GM12878 (cell line): Measurements from ENCODE around the gene AMBP. TPM values are rescaled to one million over a fixed set of nuclear protein-coding genes. Genes with fewer than 3 reads are reported as not detected.

ENCODE experiments used
- ATAC-seq: fragments of 200-7000 bp; cut with Tn5 transposase; 3 replicates; pipeline ENCODE4 v1.9.1; 2020; ENCODE audit warnings: mild to moderate bottlenecking, moderate library complexity
- BruUV-seq: library from RNA; stranded (reverse); fragments of 400-500 nt; replicated peaks from 2 replicates; lab custom pipeline; 2021; lab: Mats Ljungman, UMichigan
- CTCF ChIA-PET: fragments of 300-600 bp; sonication (Branson Sonifier 250); formaldehyde crosslinking; extraction: SDS; loops from one replicate; lab custom pipeline; 2021; ENCODE audit warnings: inconsistent platforms; lab: Yijun Ruan, JAX
- POLR2A ChIA-PET: fragments of 350-600 bp; formaldehyde crosslinking; extraction: SDS; loops from one replicate; lab custom pipeline; 2021; ENCODE audit warnings: inconsistent platforms; lab: Charles Lee
- RAD21 ChIA-PET: fragments of 300-600 bp; sonication (Branson Sonifier 250); formaldehyde crosslinking; loops from one replicate; lab custom pipeline; 2023; ENCODE audit warnings: antibody characterized with exemption; ENCODE audit not compliant: unreplicated experiment; lab: Charles Lee
- SMC1A ChIA-PET: fragments of 300-600 bp; sonication (Branson Sonifier 250); formaldehyde crosslinking; loops from one replicate; lab custom pipeline; 2023; ENCODE audit not compliant: unreplicated experiment, uncharacterized antibody; lab: Charles Lee
- DNase-seq: peaks from one replicate; pipeline ENCODE4 v3.0.0-alpha.2; 2011; ENCODE audit warnings: low read depth, low spot score
- FAIRE-seq: peaks from 3 replicates; lab custom pipeline; 2011; peaks lifted over from hg19 to GRCh38; lab: Jason Lieb, UNC
- H2AFZ ChIP-seq: 2 replicates; pipeline ENCODE4 v1.6.0; 2011; ENCODE audit warnings: low read depth, low read length, control low read depth; ENCODE audit not compliant: control insufficient read depth
- H3K27ac ChIP-seq: 2 replicates; pipeline ENCODE4 v1.5.1; 2011; ENCODE audit warnings: control low read depth; ENCODE audit not compliant: control insufficient read depth, insufficient read depth
- H3K27me3 ChIP-seq, 2 experiments: replicated peaks in 1 of 2; 2 replicates each; pipeline versions ENCODE4 v1.6.0 to v1.6.1; 2011; ENCODE audit warnings: low read length in 1 of 2; ENCODE audit not compliant: control insufficient read depth in 2 of 2, insufficient read depth in 2 of 2
- H3K36me3 ChIP-seq, 2 experiments: 2 replicates each; pipeline ENCODE4 v1.5.1; 2011; ENCODE audit warnings: low read length in 1 of 2; ENCODE audit not compliant: control insufficient read depth in 2 of 2, insufficient read depth in 2 of 2
- H3K4me1 ChIP-seq: 2 replicates; pipeline ENCODE4 v1.6.1; 2011; ENCODE audit warnings: mild to moderate bottlenecking, low read length, moderate library complexity, mixed read lengths; ENCODE audit not compliant: control insufficient read depth, insufficient read depth
- H3K4me2 ChIP-seq: 2 replicates; pipeline ENCODE4 v1.6.0; 2011; ENCODE audit warnings: control low read depth; ENCODE audit not compliant: control insufficient read depth, insufficient read depth
- H3K4me3 ChIP-seq: fragments of 200-600 bp; sonication (generic); 2 replicates; pipeline ENCODE4 v1.5.1; 2016
- H3K79me2 ChIP-seq: 2 replicates; pipeline ENCODE4 v1.6.0; 2011; ENCODE audit warnings: low read length; ENCODE audit not compliant: control insufficient read depth, insufficient read depth
- H3K9ac ChIP-seq: 2 replicates; pipeline ENCODE4 v1.8.0; 2011; ENCODE audit warnings: low read length, control low read depth, mixed read lengths; ENCODE audit not compliant: control insufficient read depth, insufficient read depth
- H3K9me3 ChIP-seq: replicated peaks from 3 replicates; pipeline ENCODE4 v1.5.1; 2011; ENCODE audit warnings: mild to moderate bottlenecking, low read length; ENCODE audit not compliant: control insufficient read depth, insufficient read depth
- H4K20me1 ChIP-seq: 2 replicates; pipeline ENCODE4 v1.6.0; 2011; ENCODE audit not compliant: control insufficient read depth, insufficient read depth
- CHD2 ChIP-seq: IDR thresholded peaks from 2 replicates; pipeline ENCODE4 v1.6.1; 2011; ENCODE audit warnings: low read depth, low read length, improper control_type of control experiment, borderline replicate concordance
- ETV6 ChIP-seq, 2 experiments: fragments of 450-650 bp in 1 of 2; IDR thresholded peaks in 1 of 2; conservative IDR thresholded peaks in 1 of 2; 2 replicates each; pipeline ENCODE4 v1.6.1; 2014; ENCODE audit warnings: antibody characterized with exemption in 1 of 2, borderline replicate concordance in 1 of 2, low read depth in 1 of 2, mild to moderate bottlenecking in 1 of 2, moderate library complexity in 1 of 2
- KLF5 ChIP-seq: fragments of 450-650 bp; IDR thresholded peaks from 2 replicates; pipeline ENCODE4 v1.6.1; 2014; ENCODE audit warnings: mild to moderate bottlenecking; ENCODE audit not compliant: partially characterized antibody
- POLR2AphosphoS2 ChIP-seq: IDR thresholded peaks from 2 replicates; pipeline ENCODE4 v1.6.1; 2011; ENCODE audit warnings: low read depth, mild to moderate bottlenecking, low read length, improper control_type of control experiment, moderate library complexity
- RAD21 ChIP-seq: IDR thresholded peaks from 2 replicates; pipeline ENCODE4 v1.6.1; 2011; ENCODE audit warnings: mild to moderate bottlenecking, low read depth, low read length, moderate library complexity; ENCODE audit not compliant: insufficient read depth
- SMAD1 ChIP-seq: fragments of 450-650 bp; IDR thresholded peaks from 2 replicates; pipeline ENCODE4 v1.6.1; 2018; ENCODE audit warnings: mild to moderate bottlenecking, low read depth; ENCODE audit not compliant: partially characterized antibody
- STAT3 ChIP-seq: IDR thresholded peaks from 2 replicates; pipeline ENCODE4 v1.6.1; 2011; ENCODE audit warnings: low read depth, low read length, improper control_type of control experiment
- WGBS: methylation state at CpG from one replicate; pipeline ENCODE4 v1.1.6; 2016; ENCODE audit warnings: low lambda C conversion rate; ENCODE audit not compliant: insufficient replicate concordance, insufficient coverage; ENCODE audit errors: missing lambda C conversion rate; 5-methylcytosine and 5-hydroxymethylcytosine counted together
- in situ Hi-C: fragments of 300-500 bp; cut with MboI; formaldehyde crosslinking; loops from 9 replicates; pipeline ENCODE4 v1.14.3; 2018; ENCODE audit warnings: mixed read lengths
- intact Hi-C: fragments of 100-400 bp; cut with micrococcal nuclease; formaldehyde crosslinking; loops from one replicate; pipeline ENCODE4 v1.14.2; 2022; ENCODE audit not compliant: unreplicated experiment
- polyA plus RNA-seq, 11 experiments: library from polyadenylated mRNA; depleted of rRNA in 4 of 11; unstranded in 6 of 11; stranded (reverse) in 5 of 11; fragments of >200 nt; fragmentation: Nextera tagmentation in 4 of 11; fragmentation: Illumina TruSeq in 1 of 11; extraction: Ambion mirVana in 4 of 11; extraction: Trizol in 1 of 11; gene quantifications; 1 replicate in 1 of 11; 2 replicates in 10 of 11; pipeline versions ENCODE4 v1.2.1 to v1.2.3, GENCODE V29; 2011 to 2016; ENCODE audit warnings: inconsistent platforms in 2 of 11, missing spikeins in 2 of 11, low read depth in 1 of 11
- total RNA-seq, 4 experiments: library from RNA; depleted of rRNA in 3 of 4; stranded (reverse); fragments of >200 nt in 3 of 4; fragmentation: Illumina TruSeq in 1 of 4; extraction: Trizol in 1 of 4; gene quantifications; 2 replicates each; pipeline versions ENCODE4 v1.2.1 to v1.2.3, GENCODE V29; 2013 to 2021
- TF ChIP-seq, protein P1 (sequence below), 3 experiments: IDR thresholded peaks in 2 of 3; conservative IDR thresholded peaks in 1 of 3; 2 replicates each; pipeline ENCODE4 v1.5.1; 2011; ENCODE audit warnings: low read depth in 3 of 3, low read length in 3 of 3, mild to moderate bottlenecking in 3 of 3, control low read depth in 2 of 3, moderate library complexity in 2 of 3, inconsistent platforms in 1 of 3, mixed read lengths in 1 of 3; ENCODE audit not compliant: control insufficient read depth in 2 of 3, insufficient read depth in 1 of 3; ENCODE audit errors: extremely low read depth in 1 of 3
- TF ChIP-seq, protein P2 (sequence below): IDR thresholded peaks from 2 replicates; pipeline ENCODE4 v1.6.1; 2012; ENCODE audit warnings: low read length, inconsistent platforms
- TF ChIP-seq, protein P3 (sequence below): IDR thresholded peaks from 2 replicates; pipeline ENCODE4 v1.6.1; 2011; ENCODE audit warnings: mild to moderate bottlenecking, low read depth, low read length, moderate library complexity; ENCODE audit not compliant: insufficient replicate concordance

AMBP gene
- total and polyA plus RNA-seq, 10 of the 15 experiments (the other 5 are each of a cell fraction or from before 2014, with no cell fraction given), result 0.11 to 2.3 (median 0.18) TPM; not detected in 7

DNA sequence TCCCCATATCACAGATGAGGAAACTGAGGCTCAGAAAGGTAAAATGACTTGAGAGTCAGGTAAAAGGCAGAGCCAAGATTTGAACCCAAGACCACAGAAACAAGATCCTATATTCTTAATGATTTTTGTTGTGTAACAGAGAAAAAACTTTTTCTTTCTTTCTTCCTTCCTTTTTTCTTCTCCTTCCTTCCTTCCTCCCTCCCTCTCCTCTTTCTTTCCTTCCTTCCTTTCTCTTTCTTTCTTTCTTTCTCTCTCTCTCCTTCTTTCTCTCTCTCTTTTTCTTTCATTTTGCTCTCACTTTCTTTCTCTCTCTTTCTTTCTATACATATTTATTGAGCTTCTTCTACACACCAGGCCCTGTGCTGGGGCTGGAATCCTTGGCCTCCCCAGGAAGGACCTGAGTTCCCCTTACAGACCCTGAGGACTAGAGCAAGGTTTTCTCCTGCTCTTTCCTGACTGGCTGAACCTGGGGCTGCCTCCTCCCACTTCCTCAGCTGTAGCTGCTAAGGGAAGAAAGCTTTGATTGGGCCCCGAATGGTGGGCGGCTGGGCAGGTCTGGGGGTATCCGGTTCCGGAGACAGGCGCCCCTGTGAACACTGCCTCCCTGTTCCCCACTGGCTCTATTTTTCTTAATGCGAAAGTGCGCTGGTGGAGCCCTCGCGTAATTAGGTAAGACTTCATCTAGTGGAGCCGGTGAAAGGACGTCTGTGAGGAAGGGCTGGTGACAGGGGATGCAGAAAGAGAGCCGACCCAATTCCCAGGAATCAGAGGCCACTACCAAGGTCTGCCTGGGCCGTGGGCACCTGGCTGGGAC lies 48.4 kb upstream of the AMBP start (continued):
- TF ChIP-seq, protein P1, sequence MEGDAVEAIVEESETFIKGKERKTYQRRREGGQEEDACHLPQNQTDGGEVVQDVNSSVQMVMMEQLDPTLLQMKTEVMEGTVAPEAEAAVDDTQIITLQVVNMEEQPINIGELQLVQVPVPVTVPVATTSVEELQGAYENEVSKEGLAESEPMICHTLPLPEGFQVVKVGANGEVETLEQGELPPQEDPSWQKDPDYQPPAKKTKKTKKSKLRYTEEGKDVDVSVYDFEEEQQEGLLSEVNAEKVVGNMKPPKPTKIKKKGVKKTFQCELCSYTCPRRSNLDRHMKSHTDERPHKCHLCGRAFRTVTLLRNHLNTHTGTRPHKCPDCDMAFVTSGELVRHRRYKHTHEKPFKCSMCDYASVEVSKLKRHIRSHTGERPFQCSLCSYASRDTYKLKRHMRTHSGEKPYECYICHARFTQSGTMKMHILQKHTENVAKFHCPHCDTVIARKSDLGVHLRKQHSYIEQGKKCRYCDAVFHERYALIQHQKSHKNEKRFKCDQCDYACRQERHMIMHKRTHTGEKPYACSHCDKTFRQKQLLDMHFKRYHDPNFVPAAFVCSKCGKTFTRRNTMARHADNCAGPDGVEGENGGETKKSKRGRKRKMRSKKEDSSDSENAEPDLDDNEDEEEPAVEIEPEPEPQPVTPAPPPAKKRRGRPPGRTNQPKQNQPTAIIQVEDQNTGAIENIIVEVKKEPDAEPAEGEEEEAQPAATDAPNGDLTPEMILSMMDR (IDR thresholded peaks at IDR 0.05 in 2 of 3, conservative IDR thresholded peaks at IDR 0.05 in 1 of 3; ENCODE audit: control insufficient read depth in 2 of 3, extremely low read depth in 1 of 3, insufficient read depth in 1 of 3, low read depth in 3 of 3, low read length in 3 of 3), result no peak
- TF ChIP-seq CHD2 (no peak), STAT3 (no peak), RAD21 (no peak), KLF5 (no peak), ETV6 (conservative IDR thresholded peaks at IDR 0.05 in 1 of 2, IDR thresholded peaks at IDR 0.05 in 1 of 2; ENCODE audit: borderline replicate concordance in 1 of 2, low read depth in 1 of 2) (no peak)

- Histone ChIP-seq H3K9me3 (no peaks in the 10 kb centered on the region), H2AFZ (no peak overlapping the region), H3K9ac (no peak overlapping the region), H3K4me2 (no peak overlapping the region), H3K27me3 (no peaks in the 10 kb centered on the region; a peak in 1 of 4 replicates), H3K27ac (no peak overlapping the region), H3K79me2 (no peaks in the 10 kb centered on the region), H3K4me1 (no peaks in the 10 kb centered on the region), H3K36me3 (no peaks in the 10 kb centered on the region), H3K4me3 (no peak overlapping the region), H4K20me1 (no peaks in the 10 kb centered on the region)
- ATAC-seq (no peak), FAIRE-seq (no peak), DNase-seq (no peak)
- 54% methylated on average over 10 of the region's 10 CpGs for WGBS
- ChIA-PET CTCF (no interaction called here), RAD21 (no interaction called here), SMC1A (no interaction called here), POLR2A (no interaction called here)
- BruUV-seq, result no TSS peak
- in situ Hi-C loops, result no loop called here
- intact Hi-C loops, result no loop called here
- no peak for TF ChIP-seq SMAD1
- TF ChIP-seq, protein P2, sequence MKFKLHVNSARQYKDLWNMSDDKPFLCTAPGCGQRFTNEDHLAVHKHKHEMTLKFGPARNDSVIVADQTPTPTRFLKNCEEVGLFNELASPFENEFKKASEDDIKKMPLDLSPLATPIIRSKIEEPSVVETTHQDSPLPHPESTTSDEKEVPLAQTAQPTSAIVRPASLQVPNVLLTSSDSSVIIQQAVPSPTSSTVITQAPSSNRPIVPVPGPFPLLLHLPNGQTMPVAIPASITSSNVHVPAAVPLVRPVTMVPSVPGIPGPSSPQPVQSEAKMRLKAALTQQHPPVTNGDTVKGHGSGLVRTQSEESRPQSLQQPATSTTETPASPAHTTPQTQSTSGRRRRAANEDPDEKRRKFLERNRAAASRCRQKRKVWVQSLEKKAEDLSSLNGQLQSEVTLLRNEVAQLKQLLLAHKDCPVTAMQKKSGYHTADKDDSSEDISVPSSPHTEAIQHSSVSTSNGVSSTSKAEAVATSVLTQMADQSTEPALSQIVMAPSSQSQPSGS, result no peak
- no peak for TF ChIP-seq POLR2AphosphoS2
- TF ChIP-seq, protein P3, sequence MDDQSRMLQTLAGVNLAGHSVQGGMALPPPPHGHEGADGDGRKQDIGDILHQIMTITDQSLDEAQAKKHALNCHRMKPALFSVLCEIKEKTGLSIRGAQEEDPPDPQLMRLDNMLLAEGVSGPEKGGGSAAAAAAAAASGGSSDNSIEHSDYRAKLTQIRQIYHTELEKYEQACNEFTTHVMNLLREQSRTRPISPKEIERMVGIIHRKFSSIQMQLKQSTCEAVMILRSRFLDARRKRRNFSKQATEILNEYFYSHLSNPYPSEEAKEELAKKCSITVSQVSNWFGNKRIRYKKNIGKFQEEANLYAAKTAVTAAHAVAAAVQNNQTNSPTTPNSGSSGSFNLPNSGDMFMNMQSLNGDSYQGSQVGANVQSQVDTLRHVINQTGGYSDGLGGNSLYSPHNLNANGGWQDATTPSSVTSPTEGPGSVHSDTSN, result no peak
Measured at GRCh38 chr9:114125476-114126013, 47.4 kb upstream of the AMBP start.
